Parathyroid adenoma (tissue), 2 donors: ENCODE measurements around the gene ZFPL1.

Experiments
- H2AFZ ChIP-seq: fragments of 300-600 bp; sonication (generic); one replicate; pipeline ENCODE4 v1.7.0; 2017; ENCODE audit warnings: antibody characterized with exemption, mild to moderate bottlenecking
- H3K27ac ChIP-seq: fragments of 300-600 bp; sonication (generic); one replicate; pipeline ENCODE4 v1.7.0; 2017
- H3K27me3 ChIP-seq: fragments of 300-600 bp; sonication (generic); one replicate; pipeline ENCODE4 v1.7.0; 2017; ENCODE audit warnings: low read length; ENCODE audit not compliant: control insufficient read depth, insufficient read depth
- H3K36me3 ChIP-seq: fragments of 300-600 bp; sonication (generic); one replicate; pipeline ENCODE4 v1.7.0; 2017; ENCODE audit warnings: low read length; ENCODE audit not compliant: control insufficient read depth, insufficient read depth
- H3K4me1 ChIP-seq: fragments of 300-600 bp; sonication (generic); one replicate; pipeline ENCODE4 v1.7.0; 2017; ENCODE audit warnings: control low read depth
- H3K4me2 ChIP-seq: fragments of 300-600 bp; sonication (generic); one replicate; pipeline ENCODE4 v1.7.0; 2017; ENCODE audit warnings: low read length
- H3K4me3 ChIP-seq: fragments of 300-600 bp; sonication (generic); one replicate; pipeline ENCODE4 v1.7.0; 2017; ENCODE audit warnings: low read depth, low read length
- H3K79me2 ChIP-seq: fragments of 300-600 bp; sonication (generic); one replicate; pipeline ENCODE4 v1.7.0; 2017; ENCODE audit warnings: control low read depth
- H3K9ac ChIP-seq: fragments of 300-600 bp; sonication (generic); one replicate; pipeline ENCODE4 v1.7.0; 2017; ENCODE audit warnings: mild to moderate bottlenecking
- H3K9me3 ChIP-seq: fragments of 300-600 bp; sonication (generic); one replicate; pipeline ENCODE4 v1.7.0; 2017; ENCODE audit warnings: low read length; ENCODE audit not compliant: control insufficient read depth
- CTCF ChIP-seq: fragments of 300-600 bp; sonication (generic); IDR thresholded peaks from one replicate; pipeline ENCODE4 v1.7.0; 2017; ENCODE audit warnings: antibody characterized with exemption, mild to moderate bottlenecking
- donor health status: primary hyperparathyroidism.

ZFPL1 gene

GRCh38 chr11:65133724-65134123, 49.7 kb downstream of the ZFPL1 start:
- Histone ChIP-seq H3K4me2 (peak overlapping the region; percentile 87), H3K36me3 (no peaks in the 10 kb centered on the region), H3K27me3 (no peaks in the 10 kb centered on the region), H3K9me3 (no peaks in the 10 kb centered on the region), H3K79me2 (peaks cover 10% of the 10 kb centered on the region), H3K4me3 (peak overlapping the region; percentile 92), H3K4me1 (peaks cover 2% of the 10 kb centered on the region), H2AFZ (peak overlapping the region; percentile 91), H3K27ac (peak overlapping the region; percentile 100), H3K9ac (no peak overlapping the region)
- TF ChIP-seq CTCF, result no peak

DNA sequence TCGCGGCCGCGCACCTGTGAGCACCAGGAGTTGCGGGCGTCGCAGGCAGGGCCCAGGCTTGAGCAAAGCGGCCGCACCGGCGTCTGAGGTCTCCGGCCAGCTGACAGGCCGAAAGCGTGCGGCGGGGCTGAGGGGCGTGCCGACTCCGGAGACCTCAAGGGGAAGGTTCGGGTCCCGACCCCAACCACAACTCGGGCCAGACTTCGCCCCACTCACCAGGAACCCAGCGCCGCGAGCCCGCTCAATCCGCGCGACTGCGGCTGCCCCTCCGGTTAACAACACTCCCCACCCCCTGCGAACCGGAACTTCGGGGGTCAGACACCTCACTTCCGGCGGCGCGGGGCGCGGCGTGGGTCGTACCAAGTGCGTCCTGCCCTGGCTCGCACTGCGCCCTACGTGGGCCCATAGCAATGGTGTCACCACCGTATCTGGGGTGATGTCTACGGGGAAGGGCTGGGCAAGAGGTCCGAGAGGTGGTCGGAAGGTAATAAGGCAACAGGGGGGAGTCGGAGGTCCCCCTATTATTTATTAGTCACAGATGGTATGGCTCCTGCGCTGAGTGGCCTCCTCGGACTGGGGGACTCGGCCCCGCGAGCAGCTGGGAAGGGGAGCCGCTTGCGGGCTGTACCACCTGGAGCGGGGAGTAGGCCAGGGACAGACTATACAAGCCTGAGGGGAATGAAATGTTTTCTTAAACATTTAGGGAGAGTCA, 50.4 kb downstream of the ZFPL1 start, which contains the start of gene SYVN1:
SYVN1 (minus strand) TSS at position 280 of the 712 bp plus-strand sequence. CDS start 918 bp downstream, outside the sequence.
- peak within 1 kb of the TSS; percentile 100 for H3K27ac ChIP-seq
- no peaks in the 10 kb centered on the region for H3K9me3 ChIP-seq
- H3K27me3 ChIP-seq, result no peaks in the 10 kb centered on the region
- H2AFZ ChIP-seq, result peak within 1 kb of the TSS; percentile 91
- H3K9ac ChIP-seq, result peak within 1 kb of the TSS; percentile 93
- peak within 1 kb of the TSS; percentile 92 for H3K4me3 ChIP-seq
- H3K36me3 ChIP-seq, result no peaks in the 10 kb centered on the region
- no peak for TF ChIP-seq CTCF
- H3K79me2 ChIP-seq, result peaks cover 10% of the 10 kb centered on the region
- H3K4me1 ChIP-seq, result peaks cover 2% of the 10 kb centered on the region
- H3K4me2 ChIP-seq, result peak within 1 kb of the TSS; percentile 96

GRCh38 chr11:65134952-65135632, 51.1 kb downstream of the ZFPL1 start:
- H3K4me2 ChIP-seq, result peak overlapping the region; percentile 96
- H2AFZ ChIP-seq, result peak overlapping the region; percentile 91
- peak overlapping the region; percentile 92 for H3K4me3 ChIP-seq
- TF ChIP-seq CTCF, result no peak
- peak overlapping the region; percentile 93 for H3K9ac ChIP-seq
- peak overlapping the region; percentile 100 for H3K27ac ChIP-seq
- peaks cover 10% of the 10 kb centered on the region for H3K79me2 ChIP-seq
- no peaks in the 10 kb centered on the region for H3K27me3 ChIP-seq
- H3K9me3 ChIP-seq, result no peaks in the 10 kb centered on the region
- peaks cover 2% of the 10 kb centered on the region for H3K4me1 ChIP-seq
- H3K36me3 ChIP-seq, result no peaks in the 10 kb centered on the region

DNA sequence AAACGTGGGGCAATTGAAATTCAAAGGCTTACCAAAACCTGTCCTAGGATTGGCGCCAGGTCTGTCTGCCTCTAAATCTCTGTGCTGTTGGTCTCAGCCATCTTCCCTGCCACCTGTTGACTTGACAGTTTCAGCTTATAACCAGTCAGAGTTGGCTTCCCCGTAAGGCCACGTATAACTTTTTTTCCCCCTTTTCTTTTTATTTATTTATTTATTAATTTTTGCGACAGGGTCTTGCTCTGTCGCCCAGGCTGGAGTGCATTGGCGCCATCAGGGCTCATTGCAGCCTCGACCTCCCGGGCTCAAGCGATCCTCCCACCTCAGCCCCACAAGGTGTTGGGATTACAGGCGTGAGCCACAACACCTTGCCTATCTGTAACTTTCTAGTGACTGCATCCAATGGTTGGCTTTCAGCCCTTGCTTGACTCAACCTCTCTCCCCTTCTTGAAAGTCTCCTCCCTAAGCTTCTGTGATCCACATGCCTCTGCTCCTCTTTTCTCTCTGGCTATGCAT, 51.7 kb downstream of the ZFPL1 start:
- peak overlapping the region; percentile 92 for H3K4me3 ChIP-seq
- peak overlapping the region; percentile 100 for H3K27ac ChIP-seq
- no peak for TF ChIP-seq CTCF

More for the DNA sequence above, 51.7 kb downstream of the ZFPL1 start:
- H3K36me3 ChIP-seq, result no peaks in the 10 kb centered on the region
- H3K4me2 ChIP-seq, result peak overlapping the region; percentile 96
- H3K79me2 ChIP-seq, result peaks cover 10% of the 10 kb centered on the region
- peaks cover 2% of the 10 kb centered on the region for H3K4me1 ChIP-seq
- H2AFZ ChIP-seq, result peak overlapping the region; percentile 91
- H3K9me3 ChIP-seq, result no peaks in the 10 kb centered on the region
- H3K27me3 ChIP-seq, result no peaks in the 10 kb centered on the region
- H3K9ac ChIP-seq, result no peak overlapping the region
